ENCODE measurements around the gene IL17RE. TPM values are rescaled to one million over a fixed set of nuclear protein-coding genes. Genes with fewer than 3 reads are reported as not detected.

The IL17RE gene
- total RNA-seq, 1 donor from 2014 or later: 3.2 TPM

GRCh38 chr3:9915254-9916141, 12.8 kb downstream of the IL17RE start:
- Mint-ChIP-seq H3K9me3 (no peaks in the 10 kb centered on the region), H3K4me1 (ENCODE audit: low read depth) (peaks cover 16% of the 10 kb centered on the region), H3K27me3 (ENCODE audit: insufficient read depth) (peaks cover 7% of the 10 kb centered on the region), H3K4me3 (peak overlapping the region; percentile 68), H3K27ac (no peak overlapping the region), H3K36me3 (ENCODE audit: low read depth) (no peaks in the 10 kb centered on the region)
- DNase-seq (ENCODE audit: low spot score): no peak
- intact Hi-C loops (cut with micrococcal nuclease): loop anchor here (1.0 to 2.0 kb wide), 4 partner anchors 12 to 71 kb away; partner anchors contain the start of genes JAGN1 and RPUSD3

- peaks cover 16% of the 10 kb centered on the region for H3K4me1 Mint-ChIP-seq (ENCODE audit: low read depth)
- H3K9me3 Mint-ChIP-seq: no peaks in the 10 kb centered on the region
- intact Hi-C loops (cut with micrococcal nuclease): loop anchor here (1.0 kb wide), 1 partner anchor 13 kb away; no protein-coding TSS in a partner anchor
- H3K4me3 Mint-ChIP-seq: peak overlapping the region; percentile 59
- H3K27me3 Mint-ChIP-seq (ENCODE audit: insufficient read depth): peaks cover 7% of the 10 kb centered on the region
- H3K36me3 Mint-ChIP-seq (ENCODE audit: low read depth): no peaks in the 10 kb centered on the region
- DNase-seq (ENCODE audit: low spot score): no peak
- H3K27ac Mint-ChIP-seq: peak overlapping the region; percentile 29
Measured at GRCh38 chr3:9916346-9916733, 13.7 kb downstream of the IL17RE start.

- intact Hi-C loops (cut with micrococcal nuclease): loop anchor here (1.0 kb wide), 1 partner anchor 14 kb away; no protein-coding TSS in a partner anchor
- Mint-ChIP-seq H3K27ac (peak within 1 kb of the TSS; percentile 29), H3K36me3 (ENCODE audit: low read depth) (no peaks in the 10 kb centered on the region), H3K9me3 (no peaks in the 10 kb centered on the region), H3K4me3 (peak within 1 kb of the TSS; percentile 68), H3K27me3 (ENCODE audit: insufficient read depth) (peaks cover 7% of the 10 kb centered on the region), H3K4me1 (ENCODE audit: low read depth) (peaks cover 16% of the 10 kb centered on the region)
- DNase-seq (ENCODE audit: low spot score): no peak
Measured at GRCh38 chr3:9916734-9917680, 14.4 kb downstream of the IL17RE start, which contains the start of gene IL17RC. Gene IL17RC, plus strand, starts transcription at chr3:9917098. Its CDS starts 218 bp downstream, at chr3:9917316.

GRCh38 chr3:9917820-9918219, 15.2 kb downstream of the IL17RE start:
- Mint-ChIP-seq H3K4me3 (no peak overlapping the region), H3K9me3 (no peaks in the 10 kb centered on the region)

DNA sequence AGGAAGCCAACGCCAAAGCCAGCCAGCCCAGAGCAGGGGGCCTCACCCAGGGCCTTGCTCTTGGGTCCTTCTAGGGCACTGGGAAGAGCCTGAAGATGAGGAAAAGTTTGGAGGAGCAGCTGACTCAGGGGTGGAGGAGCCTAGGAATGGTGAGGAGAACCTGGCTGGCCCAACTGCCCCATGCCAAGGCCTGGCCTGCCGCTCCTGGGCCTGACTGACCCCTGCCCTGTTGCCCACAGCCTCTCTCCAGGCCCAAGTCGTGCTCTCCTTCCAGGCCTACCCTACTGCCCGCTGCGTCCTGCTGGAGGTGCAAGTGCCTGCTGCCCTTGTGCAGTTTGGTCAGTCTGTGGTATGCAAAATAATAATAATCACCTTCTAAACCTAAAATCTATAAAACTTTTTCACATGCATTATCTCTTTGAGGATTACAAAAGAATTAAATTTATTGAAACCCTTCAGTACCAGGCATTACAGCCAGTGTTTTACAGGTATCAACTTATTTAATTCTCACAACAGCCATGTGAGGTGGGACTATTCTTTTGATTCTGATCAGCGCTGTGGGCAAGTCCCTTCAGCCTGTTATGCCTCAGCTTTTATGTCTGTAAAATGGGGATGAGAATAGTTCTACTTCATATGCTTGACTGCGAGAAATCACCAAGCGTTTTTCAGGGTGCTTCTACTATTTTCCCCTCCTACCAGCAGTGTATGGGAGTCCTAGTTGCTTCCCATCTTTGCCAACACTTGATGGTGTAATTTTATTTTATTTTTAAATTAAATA, 15.8 kb downstream of the IL17RE start:
- Mint-ChIP-seq H3K27me3 (ENCODE audit: insufficient read depth) (peaks cover 10% of the 10 kb centered on the region), H3K4me1 (ENCODE audit: low read depth) (peaks cover 7% of the 10 kb centered on the region)

More at GRCh38 chr3:9917820-9918219, 15.2 kb downstream of the IL17RE start:
- H3K4me1 Mint-ChIP-seq (ENCODE audit: low read depth): peaks cover 8% of the 10 kb centered on the region
- H3K27ac Mint-ChIP-seq: no peak overlapping the region
- DNase-seq (ENCODE audit: low spot score): no peak
- H3K27me3 Mint-ChIP-seq (ENCODE audit: insufficient read depth): peaks cover 8% of the 10 kb centered on the region
- intact Hi-C loops (cut with micrococcal nuclease): no loop called here
- no peaks in the 10 kb centered on the region for H3K36me3 Mint-ChIP-seq (ENCODE audit: low read depth)

DNA sequence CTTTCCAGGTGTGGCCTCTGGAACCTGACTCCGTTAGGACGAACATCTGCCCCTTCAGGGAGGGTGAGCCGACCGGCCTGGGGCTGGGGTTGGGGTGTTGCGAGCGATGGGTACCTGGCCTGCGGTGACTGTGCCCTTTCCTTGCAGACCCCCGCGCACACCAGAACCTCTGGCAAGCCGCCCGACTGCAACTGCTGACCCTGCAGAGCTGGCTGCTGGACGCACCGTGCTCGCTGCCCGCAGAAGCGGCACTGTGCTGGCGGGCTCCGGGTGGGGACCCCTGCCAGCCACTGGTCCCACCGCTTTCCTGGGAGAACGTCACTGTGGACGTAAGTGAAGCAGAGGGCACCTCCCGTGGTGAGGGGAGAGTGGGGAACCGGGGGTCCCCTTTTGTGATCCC, 25.5 kb downstream of the IL17RE start:
- H3K4me3 Mint-ChIP-seq: no peak overlapping the region
- H3K27ac Mint-ChIP-seq: no peak overlapping the region
- peaks cover 7% of the 10 kb centered on the region for H3K27me3 Mint-ChIP-seq (ENCODE audit: insufficient read depth)
- H3K36me3 Mint-ChIP-seq (ENCODE audit: low read depth): no peaks in the 10 kb centered on the region
- H3K4me1 Mint-ChIP-seq (ENCODE audit: low read depth): peaks cover 6% of the 10 kb centered on the region
- no peaks in the 10 kb centered on the region for H3K9me3 Mint-ChIP-seq
- DNase-seq (ENCODE audit: low spot score): no peak
- intact Hi-C loops (cut with micrococcal nuclease): no loop called here

More for the DNA sequence above, 15.8 kb downstream of the IL17RE start:
- H3K4me3 Mint-ChIP-seq: no peak overlapping the region
- DNase-seq (ENCODE audit: low spot score): no peak
- H3K27ac Mint-ChIP-seq: no peak overlapping the region
- H3K36me3 Mint-ChIP-seq (ENCODE audit: low read depth): no peaks in the 10 kb centered on the region
- no peaks in the 10 kb centered on the region for H3K9me3 Mint-ChIP-seq
- intact Hi-C loops (cut with micrococcal nuclease): no loop called here

DNA sequence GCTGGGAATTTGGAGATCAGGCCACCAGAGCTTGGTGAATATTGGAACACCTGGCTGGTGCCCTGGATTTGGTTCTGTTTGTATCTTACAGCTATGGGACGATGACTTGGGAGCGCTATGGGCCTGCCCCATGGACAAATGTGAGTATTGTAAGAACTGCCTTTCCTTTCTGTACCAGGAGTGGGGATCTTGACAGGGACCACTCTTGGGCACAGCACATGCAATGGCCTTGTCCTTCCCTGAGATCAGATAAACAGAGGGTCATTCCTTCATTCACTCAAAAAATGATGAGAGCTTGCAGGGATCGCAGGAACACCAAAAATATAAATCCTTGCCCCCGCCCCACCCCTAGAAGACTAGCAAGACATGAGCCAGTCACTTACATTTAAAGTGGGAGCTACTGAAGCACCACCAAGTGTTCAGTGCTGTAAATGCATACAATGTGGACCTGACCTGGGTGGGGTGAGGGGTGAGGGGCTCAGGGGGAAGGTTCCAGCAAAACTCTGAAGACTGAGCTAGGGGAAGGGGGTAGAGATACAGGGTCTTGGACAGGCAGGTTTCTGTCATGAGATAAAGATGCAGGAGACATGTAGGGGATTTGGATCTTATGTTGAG, 28.3 kb downstream of the IL17RE start:
- DNase-seq (ENCODE audit: low spot score): no peak
- Mint-ChIP-seq H3K4me3 (peak overlapping the region; percentile 57), H3K27ac (peak overlapping the region; percentile 56), H3K36me3 (ENCODE audit: low read depth) (peaks cover 11% of the 10 kb centered on the region), H3K9me3 (no peaks in the 10 kb centered on the region), H3K4me1 (ENCODE audit: low read depth) (peaks cover 22% of the 10 kb centered on the region), H3K27me3 (ENCODE audit: insufficient read depth) (no peaks in the 10 kb centered on the region)
- intact Hi-C loops (cut with micrococcal nuclease): loop anchor here (5.0 to 10.0 kb wide), 2 partner anchors 294 to 1916 kb away; partner anchors contain the start of gene TAMM41

GRCh38 chr3:9932535-9932842, 29.8 kb downstream of the IL17RE start:
- intact Hi-C loops (cut with micrococcal nuclease): loop anchor here (1.0 to 10.0 kb wide), 8 partner anchors 17 to 1915 kb away; partner anchors contain the start of genes ARPC4, BRPF1, JAGN1 and MTMR14
- Mint-ChIP-seq H3K4me1 (ENCODE audit: low read depth) (peaks cover 34% of the 10 kb centered on the region), H3K27ac (peak overlapping the region; percentile 95), H3K4me3 (peak overlapping the region; percentile 96), H3K9me3 (no peaks in the 10 kb centered on the region), H3K36me3 (ENCODE audit: low read depth) (peaks cover 15% of the 10 kb centered on the region), H3K27me3 (ENCODE audit: insufficient read depth) (no peaks in the 10 kb centered on the region)
- DNase-seq (ENCODE audit: low spot score): no peak

DNA sequence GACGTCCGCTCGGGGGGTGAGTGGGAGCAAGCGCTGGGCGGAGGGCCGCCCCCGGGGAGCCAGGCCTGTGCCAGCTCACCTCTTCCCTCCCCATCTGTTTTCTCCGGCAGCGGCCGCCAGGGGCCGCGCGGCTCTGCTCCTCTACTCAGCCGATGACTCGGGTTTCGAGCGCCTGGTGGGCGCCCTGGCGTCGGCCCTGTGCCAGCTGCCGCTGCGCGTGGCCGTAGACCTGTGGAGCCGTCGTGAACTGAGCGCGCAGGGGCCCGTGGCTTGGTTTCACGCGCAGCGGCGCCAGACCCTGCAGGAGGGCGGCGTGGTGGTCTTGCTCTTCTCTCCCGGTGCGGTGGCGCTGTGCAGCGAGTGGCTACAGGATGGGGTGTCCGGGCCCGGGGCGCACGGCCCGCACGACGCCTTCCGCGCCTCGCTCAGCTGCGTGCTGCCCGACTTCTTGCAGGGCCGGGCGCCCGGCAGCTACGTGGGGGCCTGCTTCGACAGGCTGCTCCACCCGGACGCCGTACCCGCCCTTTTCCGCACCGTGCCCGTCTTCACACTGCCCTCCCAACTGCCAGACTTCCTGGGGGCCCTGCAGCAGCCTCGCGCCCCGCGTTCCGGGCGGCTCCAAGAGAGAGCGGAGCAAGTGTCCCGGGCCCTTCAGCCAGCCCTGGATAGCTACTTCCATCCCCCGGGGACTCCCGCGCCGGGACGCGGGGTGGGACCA, 30.4 kb downstream of the IL17RE start:
- intact Hi-C loops (cut with micrococcal nuclease): loop anchor here (1.0 to 10.0 kb wide), 16 partner anchors 18 to 1914 kb away; partner anchors contain the start of genes ARPC4, BRK1, BRPF1 and EMC3
- Mint-ChIP-seq H3K4me3 (peak overlapping the region; percentile 96), H3K27ac (peak overlapping the region; percentile 95), H3K27me3 (ENCODE audit: insufficient read depth) (no peaks in the 10 kb centered on the region), H3K9me3 (no peaks in the 10 kb centered on the region), H3K4me1 (ENCODE audit: low read depth) (peaks cover 34% of the 10 kb centered on the region), H3K36me3 (ENCODE audit: low read depth) (peaks cover 15% of the 10 kb centered on the region)
- DNase-seq (ENCODE audit: low spot score): peak; percentile 78

GRCh38 chr3:9933561-9934234, 31.1 kb downstream of the IL17RE start, which contains the start of gene CRELD1:
Gene CRELD1, plus strand, starts transcription at chr3:9933834. Its CDS starts 605 bp downstream, at chr3:9934439.
- intact Hi-C loops (cut with micrococcal nuclease): loop anchor here (1.0 to 10.0 kb wide), 12 partner anchors 13 to 1914 kb away; partner anchors contain the start of genes ARPC4, BRK1, EMC3 and FANCD2
- H3K4me3 Mint-ChIP-seq: peak within 1 kb of the TSS; percentile 96
- peak; percentile 97 for DNase-seq (ENCODE audit: low spot score)
- H3K27me3 Mint-ChIP-seq (ENCODE audit: insufficient read depth): no peaks in the 10 kb centered on the region
- no peaks in the 10 kb centered on the region for H3K9me3 Mint-ChIP-seq
- peaks cover 34% of the 10 kb centered on the region for H3K4me1 Mint-ChIP-seq (ENCODE audit: low read depth)
- peaks cover 15% of the 10 kb centered on the region for H3K36me3 Mint-ChIP-seq (ENCODE audit: low read depth)
- peak within 1 kb of the TSS; percentile 95 for H3K27ac Mint-ChIP-seq

Measured in activated T-helper 1 cell treated with anti-CD3 and anti-CD28 coated beads, Interleukin-12 subunit alpha, Interleukin-12 subunit beta, Interleukin-2, Interleukin-4 antibody, amounts not matched to agents 30 ng/mL and 10 ng/mL and 1 ng/mL, durations not matched to agents 14 hours and 24 hours and 36 hours (primary cell).